Endothelial cell of umbilical vein (primary cell): ENCODE measurements around the gene TOMM5.

Experiments
- EZH2 ChIP-seq: IDR thresholded peaks from 2 replicates; pipeline ENCODE4 v1.6.1; 2012; ENCODE audit warnings: borderline replicate concordance, low read depth, mild to moderate bottlenecking, moderate library complexity, low read length, inconsistent platforms; ENCODE audit not compliant: severe bottlenecking
- FOS ChIP-seq: IDR thresholded peaks from 2 replicates; pipeline ENCODE4 v1.6.1; 2011; ENCODE audit warnings: mild to moderate bottlenecking, low read length, moderate library complexity, borderline replicate concordance; ENCODE audit not compliant: insufficient read depth
- GATA2 ChIP-seq: IDR thresholded peaks from 2 replicates; pipeline ENCODE4 v1.7.0; 2011; ENCODE audit warnings: low read depth, mild to moderate bottlenecking, moderate library complexity, mixed read lengths, low read length; ENCODE audit not compliant: insufficient read length, insufficient read depth
- JUN ChIP-seq: IDR thresholded peaks from 2 replicates; pipeline ENCODE4 v1.6.1; 2011; ENCODE audit warnings: borderline replicate concordance, low read depth; ENCODE audit not compliant: insufficient read length, insufficient read depth
- POLR2A ChIP-seq: IDR thresholded peaks from 2 replicates; pipeline ENCODE4 v1.6.1; 2012; ENCODE audit warnings: low read depth, mild to moderate bottlenecking, control low read depth, low read length
- POLR2AphosphoS5 ChIP-seq: IDR thresholded peaks from 2 replicates; pipeline ENCODE4 v1.6.1; 2012; ENCODE audit warnings: low read depth, mild to moderate bottlenecking, control low read depth, low read length, moderate library complexity; ENCODE audit not compliant: insufficient read depth
- TF ChIP-seq, protein P1 (sequence below), 2 donors: IDR thresholded peaks; 1 replicate in 1 of 2; 2 replicates in 1 of 2; pipeline ENCODE4 v1.5.1; 2011; ENCODE audit warnings: low read length in 2 of 2, mild to moderate bottlenecking in 2 of 2, moderate library complexity in 2 of 2, control low read depth in 1 of 2, inconsistent platforms in 1 of 2, low read depth in 1 of 2; ENCODE audit not compliant: insufficient read depth in 1 of 2; ENCODE audit errors: extremely low read depth in 1 of 2
- TF ChIP-seq, protein P2 (sequence below): IDR thresholded peaks from 2 replicates; pipeline ENCODE4 v1.6.1; 2011; ENCODE audit not compliant: insufficient read depth, insufficient read length

DNA sequence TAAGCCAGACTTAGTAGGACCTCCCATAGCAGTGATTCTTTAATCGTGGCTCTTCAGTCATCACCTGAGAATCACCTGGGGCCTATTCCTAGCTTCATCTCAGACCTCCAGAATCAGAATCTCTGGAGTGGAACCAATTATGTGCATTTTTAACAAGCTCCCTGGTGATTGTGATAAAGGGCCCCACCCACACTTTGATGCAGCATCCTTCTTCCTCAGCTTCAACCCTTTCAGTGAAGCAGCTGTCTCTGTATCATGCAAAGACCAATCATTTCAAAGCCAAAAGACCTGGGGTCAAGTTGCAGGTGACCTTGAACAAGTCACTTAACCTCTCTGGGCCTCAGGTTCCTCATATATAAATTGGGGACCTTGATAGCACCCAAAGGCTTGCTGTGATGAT is 33.3 kb downstream of the TOMM5 start:
- TF ChIP-seq, protein P1, sequence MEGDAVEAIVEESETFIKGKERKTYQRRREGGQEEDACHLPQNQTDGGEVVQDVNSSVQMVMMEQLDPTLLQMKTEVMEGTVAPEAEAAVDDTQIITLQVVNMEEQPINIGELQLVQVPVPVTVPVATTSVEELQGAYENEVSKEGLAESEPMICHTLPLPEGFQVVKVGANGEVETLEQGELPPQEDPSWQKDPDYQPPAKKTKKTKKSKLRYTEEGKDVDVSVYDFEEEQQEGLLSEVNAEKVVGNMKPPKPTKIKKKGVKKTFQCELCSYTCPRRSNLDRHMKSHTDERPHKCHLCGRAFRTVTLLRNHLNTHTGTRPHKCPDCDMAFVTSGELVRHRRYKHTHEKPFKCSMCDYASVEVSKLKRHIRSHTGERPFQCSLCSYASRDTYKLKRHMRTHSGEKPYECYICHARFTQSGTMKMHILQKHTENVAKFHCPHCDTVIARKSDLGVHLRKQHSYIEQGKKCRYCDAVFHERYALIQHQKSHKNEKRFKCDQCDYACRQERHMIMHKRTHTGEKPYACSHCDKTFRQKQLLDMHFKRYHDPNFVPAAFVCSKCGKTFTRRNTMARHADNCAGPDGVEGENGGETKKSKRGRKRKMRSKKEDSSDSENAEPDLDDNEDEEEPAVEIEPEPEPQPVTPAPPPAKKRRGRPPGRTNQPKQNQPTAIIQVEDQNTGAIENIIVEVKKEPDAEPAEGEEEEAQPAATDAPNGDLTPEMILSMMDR (IDR thresholded peaks at IDR 0.05; ENCODE audit: extremely low read depth in 1 of 2, insufficient read depth in 1 of 2, low read depth in 1 of 2, low read length in 2 of 2), result no peak
- no peak for TF ChIP-seq POLR2AphosphoS5
- TF ChIP-seq, protein P2, sequence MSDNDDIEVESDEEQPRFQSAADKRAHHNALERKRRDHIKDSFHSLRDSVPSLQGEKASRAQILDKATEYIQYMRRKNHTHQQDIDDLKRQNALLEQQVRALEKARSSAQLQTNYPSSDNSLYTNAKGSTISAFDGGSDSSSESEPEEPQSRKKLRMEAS, result no peak
- TF ChIP-seq POLR2A, result no peak
- no peak for TF ChIP-seq EZH2
- no peak for TF ChIP-seq JUN
- no peak for TF ChIP-seq GATA2
- no peak for TF ChIP-seq FOS
